Fibroblast of lung (primary cell): Measurements from ENCODE around the gene USP9Y. TPM values are rescaled to one million over a fixed set of nuclear protein-coding genes. Genes with fewer than 3 reads are reported as not detected.

Experiments
- DNase-seq, 2 donors: peaks; one replicate each; pipeline versions ENCODE4 v3.0.0 to v3.0.0-alpha.2; 2010; ENCODE audit warnings: low read depth in 2 of 2
- H2AFZ ChIP-seq: 2 replicates; pipeline ENCODE4 v1.5.1; 2012; ENCODE audit warnings: low read length, control low read depth, inconsistent platforms
- H3K27ac ChIP-seq: 2 replicates; pipeline ENCODE4 v1.5.1; 2011; ENCODE audit warnings: low read length, control low read depth; ENCODE audit not compliant: insufficient read depth
- H3K27me3 ChIP-seq: 2 replicates; pipeline ENCODE4 v1.5.1; 2011; ENCODE audit warnings: mild to moderate bottlenecking, low read length; ENCODE audit not compliant: control insufficient read depth, insufficient read depth
- H3K36me3 ChIP-seq: 2 replicates; pipeline ENCODE4 v1.5.1; 2011; ENCODE audit warnings: low read length; ENCODE audit not compliant: control insufficient read depth, insufficient read depth
- H3K4me1 ChIP-seq: 2 replicates; pipeline ENCODE4 v1.5.1; 2011; ENCODE audit warnings: low read length; ENCODE audit not compliant: control insufficient read depth, insufficient read depth; ENCODE audit errors: extremely low read depth
- H3K4me2 ChIP-seq: 2 replicates; pipeline ENCODE4 v1.5.1; 2011; ENCODE audit warnings: low read length, control low read depth; ENCODE audit not compliant: insufficient read depth; ENCODE audit errors: extremely low read depth
- H3K4me3 ChIP-seq, 4 experiments: fragments of 200-600 bp in 1 of 4; sonication (generic) in 1 of 4; replicated peaks in 1 of 4; 2 replicates each; pipeline ENCODE4 v1.5.1; 2011 to 2016; ENCODE audit warnings: low read length in 4 of 4, low read depth in 3 of 4, mild to moderate bottlenecking in 3 of 4, control low read depth in 2 of 4, inconsistent platforms in 1 of 4, mixed read lengths in 1 of 4; ENCODE audit not compliant: insufficient read depth in 1 of 4; ENCODE audit errors: control extremely low read depth in 1 of 4
- H3K79me2 ChIP-seq: 2 replicates; pipeline ENCODE4 v1.5.1; 2012; ENCODE audit warnings: mild to moderate bottlenecking, low read length, inconsistent platforms; ENCODE audit not compliant: control insufficient read depth, insufficient read depth
- H3K9ac ChIP-seq: 2 replicates; pipeline ENCODE4 v1.5.1; 2011; ENCODE audit warnings: mild to moderate bottlenecking, low read length, control low read depth; ENCODE audit not compliant: insufficient read depth
- H3K9me3 ChIP-seq: 2 replicates; pipeline ENCODE4 v1.5.1; 2012; ENCODE audit warnings: low read depth, low read length; ENCODE audit not compliant: control insufficient read depth, insufficient read depth
- H4K20me1 ChIP-seq: 2 replicates; pipeline ENCODE4 v1.5.1; 2011; ENCODE audit warnings: low read length; ENCODE audit not compliant: control insufficient read depth, insufficient read depth; ENCODE audit errors: extremely low read depth
- CTCF ChIP-seq, 2 donors: IDR thresholded peaks in 1 of 2; conservative IDR thresholded peaks in 1 of 2; 1 replicate in 1 of 2; 2 replicates in 1 of 2; pipeline ENCODE4 v1.5.1; 2011 to 2012; ENCODE audit warnings: low read length in 2 of 2, control low read depth in 1 of 2, inconsistent platforms in 1 of 2, low read depth in 1 of 2, mild to moderate bottlenecking in 1 of 2
- EZH2 ChIP-seq: IDR thresholded peaks from 2 replicates; pipeline ENCODE4 v1.5.1; 2012; ENCODE audit warnings: low read length, control low read depth, mild to moderate bottlenecking; ENCODE audit errors: missing control alignments
- polyA plus RNA-seq, 2 donors: library from polyadenylated mRNA; depleted of rRNA in 1 of 2; stranded (reverse) in 1 of 2; unstranded in 1 of 2; fragments of >200 nt; gene quantifications; 2 replicates each; pipeline ENCODE4 v1.2.1, GENCODE V29; 2011 to 2012; ENCODE audit warnings: missing spikeins in 1 of 2
- total RNA-seq: library from RNA; depleted of rRNA; stranded (reverse); fragments of >200 nt; gene quantifications from 2 replicates; pipeline ENCODE4 v1.2.1, GENCODE V29; 2014

The USP9Y gene
- total and polyA plus RNA-seq, 2 donors (not counting 1 experiment from before 2014, with no cell fraction given), result 39.6 TPM; not detected in 1

- H3K27ac ChIP-seq, result peak overlapping the region; percentile 86
- no peaks in the 10 kb centered on the region for H3K4me1 ChIP-seq
- peak overlapping the region in 3 of 4 experiments; percentile 12 to 99 (median 93) for H3K4me3 ChIP-seq
- H3K9ac ChIP-seq, result peak overlapping the region; percentile 13
- peak in 1 of 2 donors; percentile 1 for DNase-seq
- H3K4me2 ChIP-seq, result no peak overlapping the region
- no peaks in the 10 kb centered on the region for H3K9me3 ChIP-seq
- H3K27me3 ChIP-seq, result no peaks in the 10 kb centered on the region
- H2AFZ ChIP-seq, result no peak overlapping the region
- H3K79me2 ChIP-seq, result peaks cover 38% of the 10 kb centered on the region
- TF ChIP-seq CTCF (conservative IDR thresholded peaks at IDR 0.05 in 1 of 2, IDR thresholded peaks at IDR 0.05 in 1 of 2; ENCODE audit: low read depth in 1 of 2, low read length in 2 of 2) (no peak), EZH2 (no peak)
- H4K20me1 ChIP-seq, result no peaks in the 10 kb centered on the region
- H3K36me3 ChIP-seq, result no peaks in the 10 kb centered on the region
These were observed 204.9 kb downstream of the USP9Y start for GRCh38 chrY:12905895-12906294.

Other genes starting within 250 kb of the USP9Y start
- 67.3 TPM in 1 of 2 replicates, not detected in the other for gene DDX3Y, start 203.6 kb downstream of the USP9Y start, total RNA-seq
- gene DDX3Y, start 203.6 kb downstream of the USP9Y start, polyA plus RNA-seq, result 28.5 TPM in 1 of 2 replicates, not detected in the other